Measurements from ENCODE around the gene RPGRIP1L. TPM values are rescaled to one million over a fixed set of nuclear protein-coding genes. Genes with fewer than 3 reads are reported as not detected.

The RPGRIP1L gene
- total RNA-seq, 1 experiment from 2014 or later: 10.3 TPM

- no peak for TF ChIP-seq SIN3A (IDR thresholded peaks at IDR 0.05; ENCODE audit: low read depth)
- TF ChIP-seq ZBTB33 (IDR thresholded peaks at IDR 0.05; ENCODE audit: extremely low read depth, insufficient replicate concordance, low read length): no peak
- TF ChIP-seq CEBPB (IDR thresholded peaks at IDR 0.05; ENCODE audit: low read depth): no peak
- TF ChIP-seq ZFX (IDR thresholded peaks at IDR 0.05): no peak
- TF ChIP-seq EZH2phosphoT487 (IDR thresholded peaks at IDR 0.05; ENCODE audit: borderline replicate concordance): no peak
- no peak for TF ChIP-seq ATF3 (IDR thresholded peaks at IDR 0.05)
- TF ChIP-seq TCF7L2 (IDR thresholded peaks at IDR 0.05; ENCODE audit: borderline replicate concordance, extremely low read depth, insufficient read depth, insufficient read length): no peak
- TF ChIP-seq SRF (IDR thresholded peaks at IDR 0.05; ENCODE audit: low read depth): no peak
- TF ChIP-seq EGR1 (IDR thresholded peaks at IDR 0.05; ENCODE audit: low read depth): no peak
- no peak for TF ChIP-seq CBX3 (IDR thresholded peaks at IDR 0.05; ENCODE audit: low read depth)
- no peak for TF ChIP-seq JUND (IDR thresholded peaks at IDR 0.05)
- TF ChIP-seq CTCF (IDR thresholded peaks at IDR 0.05 in 2 of 3, conservative IDR thresholded peaks at IDR 0.05 in 1 of 3; ENCODE audit: borderline replicate concordance in 1 of 3, insufficient read depth in 1 of 3, low read depth in 2 of 3, low read length in 2 of 3): no peak
- no peak for TF ChIP-seq ZNF274 (IDR thresholded peaks at IDR 0.05; ENCODE audit: low read depth, low read length)
- no peak for TF ChIP-seq POLR2AphosphoS5 (IDR thresholded peaks at IDR 0.05; ENCODE audit: low read depth, low read length)
- no peak for TF ChIP-seq SP1 (IDR thresholded peaks at IDR 0.05; ENCODE audit: low read depth)
- TF ChIP-seq MAX (IDR thresholded peaks at IDR 0.05): no peak
- TF ChIP-seq YY1 (IDR thresholded peaks at IDR 0.05; ENCODE audit: extremely low read depth, insufficient replicate concordance, low read depth, low read length): no peak
- no peak for TF ChIP-seq EZH2 (IDR thresholded peaks at IDR 0.05)
- TF ChIP-seq ELF1 (IDR thresholded peaks at IDR 0.05; ENCODE audit: borderline replicate concordance, low read depth): no peak
- TF ChIP-seq POLR2A (IDR thresholded peaks at IDR 0.05; ENCODE audit: borderline replicate concordance, extremely low read depth, insufficient read depth, insufficient read length): no peak
- Histone ChIP-seq H3K4me3 (replicated peaks in 1 of 2; ENCODE audit: low read depth in 1 of 2, low read length in 2 of 2) (no peak overlapping the region), H3K27me3 (ENCODE audit: insufficient read depth, low read length) (no peaks in the 10 kb centered on the region), H3K36me3 (ENCODE audit: control insufficient read depth in 1 of 2, insufficient read depth in 2 of 2, low read length in 2 of 2) (no peaks in the 10 kb centered on the region), H3K79me2 (ENCODE audit: insufficient read depth, low read length) (peaks cover 72% of the 10 kb centered on the region), H3K9ac (ENCODE audit: low read length) (no peak overlapping the region), H3K9me3 (ENCODE audit: control insufficient read depth in 1 of 2, insufficient read depth in 1 of 2, low read depth in 1 of 2, low read length in 2 of 2) (no peaks in the 10 kb centered on the region), H2AFZ (ENCODE audit: low read depth, low read length, poor library complexity, severe bottlenecking) (no peak overlapping the region), H3K4me1 (ENCODE audit: control insufficient read depth in 1 of 2, insufficient read depth in 2 of 2, low read length in 2 of 2) (no peaks in the 10 kb centered on the region), H3K9me2 (ENCODE audit: insufficient read depth) (no peaks in the 10 kb centered on the region), H3K4me2 (ENCODE audit: low read length) (no peak overlapping the region), H4K20me1 (ENCODE audit: insufficient read depth) (no peaks in the 10 kb centered on the region), H3K27ac (ENCODE audit: low read depth, low read length) (no peak overlapping the region)
- intact Hi-C loops (cut with micrococcal nuclease): no loop called here
- ChIA-PET RAD21 (ENCODE audit: low non-redundant PET in 1 of 2, low total read pairs in 2 of 2, uncharacterized antibody in 2 of 2, unreplicated experiment in 2 of 2) (no interaction called here), POLR2A (no interaction called here), CTCF (no interaction called here)
- ATAC-seq (no peak), DNase-seq (ENCODE audit: low read depth, low spot score) (no peak)
- no TSS peak for BruUV-seq (replicated peaks)
These were observed 8.4 kb upstream of the RPGRIP1L start for GRCh38 chr16:53712065-53712464.

Data from HCT116 (cell line).